Brain microvascular endothelial cell (primary cell): ENCODE results near the gene DEFB112.

Source experiments
- DNase-seq: peaks from one replicate; pipeline ENCODE4 v3.0.0-alpha.2; 2020
- H3K27ac ChIP-seq: fragments of 250-450 bp; sonication (Bioruptor Pico); 2 replicates; pipeline ENCODE4 v1.5.1; 2020; ENCODE audit warnings: mild to moderate bottlenecking, moderate library complexity
- H3K27me3 ChIP-seq: fragments of 250-450 bp; sonication (Bioruptor Pico); replicated peaks from 2 replicates; pipeline ENCODE4 v1.5.1; 2020; ENCODE audit warnings: mild to moderate bottlenecking
- H3K36me3 ChIP-seq: fragments of 250-450 bp; sonication (Bioruptor Pico); replicated peaks from 2 replicates; pipeline ENCODE4 v1.5.1; 2020; ENCODE audit warnings: mild to moderate bottlenecking
- H3K4me3 ChIP-seq: 2 replicates; pipeline ENCODE4 v1.5.1; 2011; ENCODE audit warnings: low read depth, mild to moderate bottlenecking, control low read depth, low read length, moderate library complexity
- CTCF ChIP-seq: IDR thresholded peaks from 2 replicates; pipeline ENCODE4 v1.5.1; 2011; ENCODE audit warnings: low read depth, mild to moderate bottlenecking, moderate library complexity, low read length, control low read depth, inconsistent platforms; ENCODE audit errors: missing control alignments
- in situ Hi-C: cut with HindIII; loops from 2 replicates; pipeline ENCODE4 v1.10.0; 2017; ENCODE audit warnings: low sequenced_read_pairs, low pct_ligation_motif_present

DEFB112 gene

DNA sequence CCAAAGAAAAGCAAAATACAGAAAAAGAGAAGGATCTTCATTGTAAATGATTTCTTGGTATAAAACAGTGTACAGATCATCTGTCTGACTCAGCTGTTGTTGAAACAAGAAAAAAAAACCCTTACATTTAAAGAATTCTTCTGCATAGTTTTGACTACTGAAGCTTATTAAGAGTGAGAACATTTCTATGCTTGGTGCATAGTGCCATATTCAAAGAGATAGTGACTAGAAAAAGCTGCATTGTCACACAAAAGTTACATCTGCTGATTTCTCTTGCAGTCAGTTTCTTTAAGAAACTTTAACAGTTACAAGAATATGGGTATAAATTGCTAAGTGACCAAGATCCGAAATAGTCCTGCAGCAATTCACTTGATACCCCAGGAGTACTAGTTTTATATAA is at the start of gene DEFB112:
TSS of gene DEFB112 (minus strand) at position 101 of the 400 bp plus-strand sequence. CDS start at position 41, 60 bp downstream.
- H3K27ac ChIP-seq = no peak within 1 kb of the TSS
- no peak for TF ChIP-seq CTCF
- in situ Hi-C loops = no loop called here
- no peaks in the 10 kb centered on the region for H3K36me3 ChIP-seq
- DNase-seq = no peak
- H3K27me3 ChIP-seq = no peaks in the 10 kb centered on the region
- H3K4me3 ChIP-seq = no peak within 1 kb of the TSS

DNA sequence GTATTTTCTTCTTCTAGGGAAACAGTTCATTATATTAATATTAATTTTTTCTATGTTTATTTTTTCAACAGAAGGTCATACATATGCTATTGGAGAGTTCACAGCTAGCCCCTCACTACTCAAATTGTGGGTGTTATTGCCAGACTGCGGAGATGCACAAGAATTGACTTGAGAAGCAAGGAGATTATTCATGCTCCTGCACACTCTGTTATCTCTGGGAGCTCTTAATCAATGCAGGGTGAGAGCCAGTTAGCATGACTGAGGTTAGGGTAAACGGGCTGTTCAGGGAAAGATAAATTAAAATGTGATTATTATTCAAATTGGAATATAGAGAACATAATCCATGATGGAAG is 48.9 kb upstream of the DEFB112 start:
- no peak overlapping the region for H3K27ac ChIP-seq
- DNase-seq = no peak
- TF ChIP-seq CTCF = no peak
- no peak overlapping the region for H3K4me3 ChIP-seq
- in situ Hi-C loops = no loop called here
- H3K36me3 ChIP-seq = no peaks in the 10 kb centered on the region
- H3K27me3 ChIP-seq = no peaks in the 10 kb centered on the region

- Histone ChIP-seq H3K27me3 (no peaks in the 10 kb centered on the region), H3K4me3 (no peak overlapping the region), H3K27ac (no peak overlapping the region), H3K36me3 (no peaks in the 10 kb centered on the region)
- DNase-seq = no peak
- in situ Hi-C loops = no loop called here
- no peak for TF ChIP-seq CTCF
These were observed 48.4 kb upstream of the DEFB112 start for GRCh38 chr6:50097966-50098640.

GRCh38 chr6:50096296-50096695 is 46.6 kb upstream of the DEFB112 start:
- Histone ChIP-seq H3K27me3 (no peaks in the 10 kb centered on the region), H3K36me3 (no peaks in the 10 kb centered on the region), H3K27ac (no peak overlapping the region), H3K4me3 (no peak overlapping the region)
- no peak for DNase-seq
- in situ Hi-C loops = no loop called here
- no peak for TF ChIP-seq CTCF

DNA sequence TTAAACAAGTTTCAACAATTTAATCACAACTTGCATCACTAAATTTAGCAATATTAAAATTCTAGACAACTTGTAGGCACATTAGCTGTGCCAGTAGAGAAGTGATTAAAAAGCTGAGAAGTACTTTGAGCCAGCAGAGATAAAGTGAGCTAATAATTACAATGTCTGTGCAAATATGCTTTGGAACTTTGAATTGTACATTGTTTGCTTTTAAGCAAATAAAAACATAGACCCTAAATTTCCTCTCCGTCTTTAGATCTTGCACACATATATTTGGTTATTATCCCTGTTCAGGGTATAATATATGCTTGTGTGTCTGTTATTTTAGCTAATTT is 44.2 kb upstream of the DEFB112 start:
- in situ Hi-C loops = no loop called here
- H3K27me3 ChIP-seq = no peaks in the 10 kb centered on the region
- no peak for TF ChIP-seq CTCF
- H3K27ac ChIP-seq = no peak overlapping the region
- H3K36me3 ChIP-seq = no peaks in the 10 kb centered on the region
- H3K4me3 ChIP-seq = no peak overlapping the region
- no peak for DNase-seq
